Naive thymus-derived CD4-positive, alpha-beta T cell (primary cell): ENCODE data around the gene ANKRD44. TPM values are rescaled to one million over a fixed set of nuclear protein-coding genes. Genes with fewer than 3 reads are reported as not detected.

Experiments used
- ATAC-seq: fragments of 150-1000 bp; cut with Tn5 transposase; 2 replicates; pipeline ENCODE4 v1.10.0; 2021; ENCODE audit warnings: mild to moderate bottlenecking, moderate library complexity
- CTCF ChIA-PET: fragments of 350-600 bp; sonication (Branson Sonifier 250); formaldehyde crosslinking; loops from one replicate; lab custom pipeline; 2021; ENCODE audit warnings: antibody characterized with exemption; lab: Charles Lee
- POLR2A ChIA-PET: fragments of 350-600 bp; sonication (Branson Sonifier 250); formaldehyde crosslinking; loops from one replicate; lab custom pipeline; 2021; ENCODE audit warnings: antibody characterized with exemption, inconsistent platforms; lab: Charles Lee
- DNase-seq, 9 donors: peaks; one replicate each; pipeline versions ENCODE4 v3.0.0 to v3.0.0-alpha.2; 2020 to 2022; ENCODE audit warnings: mixed read lengths in 1 of 9
- H3K27ac ChIP-seq: one replicate; pipeline ENCODE4 v1.7.0; 2013; ENCODE audit warnings: mild to moderate bottlenecking, low read depth, low read length, moderate library complexity
- H3K27me3 ChIP-seq, 2 donors: one replicate each; pipeline ENCODE4 v1.7.0; 2013; ENCODE audit warnings: low read length in 2 of 2, mild to moderate bottlenecking in 2 of 2, moderate library complexity in 2 of 2; ENCODE audit not compliant: control insufficient read depth in 2 of 2, insufficient read depth in 2 of 2
- H3K36me3 ChIP-seq, 3 experiments: 1 replicate in 2 of 3; 2 replicates in 1 of 3; pipeline ENCODE4 v1.7.0; 2013; ENCODE audit warnings: low read length in 3 of 3, mild to moderate bottlenecking in 3 of 3, moderate library complexity in 1 of 3; ENCODE audit not compliant: insufficient read depth in 3 of 3, control insufficient read depth in 2 of 3
- H3K4me1 ChIP-seq, 2 donors: one replicate each; pipeline ENCODE4 v1.7.0; 2013; ENCODE audit warnings: low read length in 2 of 2, mild to moderate bottlenecking in 2 of 2, moderate library complexity in 1 of 2; ENCODE audit not compliant: control insufficient read depth in 2 of 2, insufficient read depth in 2 of 2
- H3K4me3 ChIP-seq: 2 replicates; pipeline ENCODE4 v1.7.0; 2013; ENCODE audit warnings: mild to moderate bottlenecking, low read length
- H3K9me3 ChIP-seq, 3 experiments: 1 replicate in 2 of 3; 2 replicates in 1 of 3; pipeline ENCODE4 v1.7.0; 2013; ENCODE audit warnings: low read length in 3 of 3; ENCODE audit not compliant: control insufficient read depth in 2 of 3
- H3K27ac Mint-ChIP-seq, 9 donors: one replicate each; pipeline ENCODE4 v1.8.0; 2020 to 2022; ENCODE audit warnings: mixed read lengths in 9 of 9, mild to moderate bottlenecking in 8 of 9, moderate library complexity in 5 of 9, inconsistent platforms in 2 of 9
- H3K27me3 Mint-ChIP-seq, 5 donors: one replicate each; pipeline ENCODE4 v1.8.0; 2021 to 2022; ENCODE audit warnings: mixed read lengths in 5 of 5, mild to moderate bottlenecking in 1 of 5
- H3K36me3 Mint-ChIP-seq, 5 donors: one replicate each; pipeline ENCODE4 v1.8.0; 2020 to 2022; ENCODE audit warnings: mixed read lengths in 5 of 5, mild to moderate bottlenecking in 3 of 5, inconsistent platforms in 1 of 5
- H3K4me1 Mint-ChIP-seq, 7 donors: one replicate each; pipeline ENCODE4 v1.8.0; 2020 to 2022; ENCODE audit warnings: mixed read lengths in 7 of 7, mild to moderate bottlenecking in 3 of 7, inconsistent platforms in 1 of 7
- H3K4me3 Mint-ChIP-seq, 10 donors: one replicate each; pipeline ENCODE4 v1.8.0; 2020 to 2022; ENCODE audit warnings: mild to moderate bottlenecking in 10 of 10, mixed read lengths in 10 of 10, moderate library complexity in 6 of 10, inconsistent platforms in 2 of 10
- H3K9me3 Mint-ChIP-seq, 11 donors: one replicate each; pipeline ENCODE4 v1.8.0; 2020 to 2022; ENCODE audit warnings: mixed read lengths in 11 of 11, mild to moderate bottlenecking in 4 of 11, inconsistent platforms in 1 of 11, moderate library complexity in 1 of 11
- intact Hi-C, 2 donors: fragments of 100-400 bp; cut with micrococcal nuclease; formaldehyde crosslinking; loops; one replicate each; pipeline ENCODE4 v1.15.1; 2023
- polyA plus RNA-seq, 2 donors: library from polyadenylated mRNA; unstranded; fragments of 300-500 nt; fragmentation: Illumina TruSeq; gene quantifications; one replicate each; pipeline ENCODE4 v1.2.3, GENCODE V29; 2021
- total RNA-seq, 6 experiments: library from RNA in 5 of 6; stranded (reverse) in 5 of 6; gene quantifications; 1 replicate in 5 of 6; 2 replicates in 1 of 6; pipeline ENCODE4 v1.2.3 and lab custom pipeline; 2021 to 2026

The ANKRD44 gene
- total and polyA plus RNA-seq, 7 experiments from 2014 or later: 88.6 to 296 (median 235) TPM

GRCh38 chr2:197229509-197230443 is 80.8 kb downstream of the ANKRD44 start:
- Mint-ChIP-seq H3K4me3 (peak overlapping the region in 9 of 10 donors; percentile 26 to 83 (median 47)), H3K4me1 (peaks cover 68 to 100% (median 98%) of the 10 kb centered on the region in 7 donors), H3K9me3 (no peaks in the 10 kb centered on the region), H3K27me3 (no peaks in the 10 kb centered on the region), H3K27ac (peak overlapping the region in 8 of 9 donors; percentile 20 to 96 (median 82)), H3K36me3 (peaks cover 3 to 26% (median 25%) of the 10 kb centered on the region in 5 donors)
- H3K9me3 ChIP-seq: no peaks in the 10 kb centered on the region
- H3K4me3 ChIP-seq: no peak overlapping the region
- ATAC-seq (no peak), DNase-seq (no peak)
- intact Hi-C loops: loop anchor here in 1 of 2 donors (1.0 kb wide), 2 partner anchors 9 to 13 kb away; no protein-coding TSS in a partner anchor
- H3K36me3 ChIP-seq: no peaks in the 10 kb centered on the region
- peak overlapping the region; percentile 58 for H3K27ac ChIP-seq
- ChIA-PET CTCF (interaction anchor here (1.0 kb wide), 1 partner anchor 18 kb away, joined by 4 read pairs; no protein-coding TSS in a partner anchor), POLR2A (interaction anchor here (0.7 to 2.1 kb wide), 9 partner anchors 8 to 78 kb away, joined by 3 to 10 read pairs (median 4); no protein-coding TSS in a partner anchor)
- no peaks in the 10 kb centered on the region for H3K27me3 ChIP-seq
- H3K4me1 ChIP-seq: peaks cover 69 to 72% of the 10 kb centered on the region in 2 donors

GRCh38 chr2:197223451-197223850 is 87.1 kb downstream of the ANKRD44 start:
- H3K27me3 ChIP-seq: no peaks in the 10 kb centered on the region
- DNase-seq (no peak), ATAC-seq (no peak)
- H3K36me3 Mint-ChIP-seq: peaks cover 0 to 24% (median 10%) of the 10 kb centered on the region in 5 donors
- H3K4me1 Mint-ChIP-seq: peaks cover 43 to 95% (median 86%) of the 10 kb centered on the region in 7 donors
- no peaks in the 10 kb centered on the region for H3K36me3 ChIP-seq
- ChIA-PET CTCF (interaction anchor here (0.6 kb wide), 1 partner anchor 144 kb away, joined by 4 read pairs; no protein-coding TSS in a partner anchor), POLR2A (interaction anchor here (1.9 to 2.4 kb wide), 2 partner anchors 9 to 17 kb away, joined by 6 to 7 read pairs; no protein-coding TSS in a partner anchor)
- H3K9me3 Mint-ChIP-seq: no peaks in the 10 kb centered on the region
- H3K4me3 ChIP-seq: no peak overlapping the region
- no peaks in the 10 kb centered on the region for H3K27me3 Mint-ChIP-seq
- H3K9me3 ChIP-seq: no peaks in the 10 kb centered on the region
- intact Hi-C loops: no loop called here
- H3K27ac ChIP-seq: peak overlapping the region; percentile 10
- H3K4me1 ChIP-seq: peaks cover 46 to 50% of the 10 kb centered on the region in 2 donors
- H3K4me3 Mint-ChIP-seq: peak overlapping the region in 4 of 10 donors; percentile 35 to 52 (median 43)
- H3K27ac Mint-ChIP-seq: peak overlapping the region; percentile 30 to 93 (median 81)

GRCh38 chr2:197219636-197220035 is 90.9 kb downstream of the ANKRD44 start:
- Histone ChIP-seq H3K4me1 (peaks cover 56 to 70% of the 10 kb centered on the region in 2 donors), H3K36me3 (no peaks in the 10 kb centered on the region), H3K27me3 (no peaks in the 10 kb centered on the region), H3K9me3 (no peaks in the 10 kb centered on the region), H3K4me3 (no peak overlapping the region), H3K27ac (peak overlapping the region; percentile 47)
- ATAC-seq (no peak), DNase-seq (no peak)
- H3K36me3 Mint-ChIP-seq: peaks cover 0 to 23% (median 13%) of the 10 kb centered on the region in 5 donors
- H3K27me3 Mint-ChIP-seq: no peaks in the 10 kb centered on the region
- H3K4me3 Mint-ChIP-seq: peak overlapping the region in 2 of 10 donors; percentile 21 to 62
- H3K27ac Mint-ChIP-seq: peak overlapping the region in 7 of 9 donors; percentile 44 to 97 (median 59)
- CTCF ChIA-PET: interaction anchor here (1.0 kb wide), 1 partner anchor 89 kb away, joined by 3 read pairs; no protein-coding TSS in a partner anchor
- POLR2A ChIA-PET: interaction anchor here (0.8 to 1.9 kb wide), 7 partner anchors 9 to 99 kb away, joined by 3 to 10 read pairs (median 4); no protein-coding TSS in a partner anchor
- H3K9me3 Mint-ChIP-seq: peaks cover 0 to 1% (median 0%) of the 10 kb centered on the region in 11 donors
- intact Hi-C loops: loop anchor here (1.0 kb wide), 2 partner anchors 10 to 15 kb away; no protein-coding TSS in a partner anchor
- H3K4me1 Mint-ChIP-seq: peaks cover 55 to 96% (median 86%) of the 10 kb centered on the region in 7 donors

GRCh38 chr2:197217541-197217940 is 93.0 kb downstream of the ANKRD44 start:
- no peaks in the 10 kb centered on the region for H3K9me3 ChIP-seq
- ChIA-PET POLR2A (interaction anchor here (1.3 to 14.4 kb wide), 5 partner anchors 10 to 92 kb away, joined by 5 to 254 read pairs (median 10); partner anchors contain the start of gene ANKRD44), CTCF (no interaction called here)
- peak overlapping the region; percentile 79 to 100 (median 97) for H3K27ac Mint-ChIP-seq
- no peaks in the 10 kb centered on the region for H3K36me3 ChIP-seq
- H3K27me3 ChIP-seq: no peaks in the 10 kb centered on the region
- H3K27ac ChIP-seq: peak overlapping the region; percentile 60
- peak overlapping the region; percentile 6 to 86 (median 67) for H3K4me3 Mint-ChIP-seq
- DNase-seq (no peak), ATAC-seq (no peak)
- intact Hi-C loops: loop anchor here in 1 of 2 donors (1.0 to 2.0 kb wide), 2 partner anchors 8 to 19 kb away; no protein-coding TSS in a partner anchor
- no peak overlapping the region for H3K4me3 ChIP-seq
- H3K27me3 Mint-ChIP-seq: no peaks in the 10 kb centered on the region
- H3K4me1 ChIP-seq: peaks cover 70 to 80% of the 10 kb centered on the region in 2 donors
- peaks cover 0 to 21% (median 13%) of the 10 kb centered on the region in 5 donors for H3K36me3 Mint-ChIP-seq
- peaks cover 56 to 96% (median 89%) of the 10 kb centered on the region in 7 donors for H3K4me1 Mint-ChIP-seq
- H3K9me3 Mint-ChIP-seq: peaks cover 0 to 1% (median 0%) of the 10 kb centered on the region in 11 donors

GRCh38 chr2:197216361-197216979 is 94.1 kb downstream of the ANKRD44 start:
- ATAC-seq (peak; percentile 43), DNase-seq (peak in 1 of 9 donors; percentile 54)
- H3K9me3 Mint-ChIP-seq: peaks cover 0 to 1% (median 0%) of the 10 kb centered on the region in 11 donors
- peaks cover 0 to 24% (median 9%) of the 10 kb centered on the region in 5 donors for H3K36me3 Mint-ChIP-seq
- Histone ChIP-seq H3K27me3 (no peaks in the 10 kb centered on the region), H3K27ac (peak overlapping the region; percentile 60), H3K9me3 (no peaks in the 10 kb centered on the region), H3K4me1 (peaks cover 76 to 81% of the 10 kb centered on the region in 2 donors), H3K4me3 (peak overlapping the region; percentile 28), H3K36me3 (no peaks in the 10 kb centered on the region)
- intact Hi-C loops: loop anchor here (1.0 to 2.0 kb wide), 4 partner anchors 8 to 20 kb away; no protein-coding TSS in a partner anchor
- no peaks in the 10 kb centered on the region for H3K27me3 Mint-ChIP-seq
- H3K27ac Mint-ChIP-seq: peak overlapping the region; percentile 79 to 100 (median 97)
- POLR2A ChIA-PET: interaction anchor here (0.6 to 14.4 kb wide), 9 partner anchors 8 to 93 kb away, joined by 3 to 254 read pairs (median 6); partner anchors contain the start of gene ANKRD44
- peak overlapping the region; percentile 63 to 86 (median 74) for H3K4me3 Mint-ChIP-seq
- H3K4me1 Mint-ChIP-seq: peaks cover 57 to 96% (median 89%) of the 10 kb centered on the region in 7 donors
- CTCF ChIA-PET: interaction anchor here (0.5 to 0.6 kb wide), 2 partner anchors 25 to 161 kb away, joined by 3 read pairs; no protein-coding TSS in a partner anchor
